Nephron progenitor cell (in vitro differentiated cells): ENCODE measurements around the gene SORL1-AS1.
A peak's percentile ranks its signal among the peaks of the same experiment; 100 is the strongest.

Source experiments
- DNase-seq: peaks from one replicate; pipeline ENCODE4 v3.0.0; 2021
- H3K27ac Mint-ChIP-seq: 2 replicates; pipeline ENCODE4 v1.8.0; 2021; ENCODE audit warnings: mild to moderate bottlenecking, moderate library complexity, mixed read lengths
- H3K27me3 Mint-ChIP-seq: 2 replicates; pipeline ENCODE4 v1.8.0; 2021; ENCODE audit warnings: mild to moderate bottlenecking, low read depth, mixed read lengths; ENCODE audit not compliant: poor library complexity
- H3K36me3 Mint-ChIP-seq: 2 replicates; pipeline ENCODE4 v1.8.0; 2021; ENCODE audit warnings: low read depth, mixed read lengths
- H3K4me1 Mint-ChIP-seq: 2 replicates; pipeline ENCODE4 v1.8.0; 2021; ENCODE audit warnings: mixed read lengths
- H3K4me3 Mint-ChIP-seq: 2 replicates; pipeline ENCODE4 v1.8.0; 2021; ENCODE audit warnings: mild to moderate bottlenecking, moderate library complexity, mixed read lengths
- H3K9me3 Mint-ChIP-seq: 2 replicates; pipeline ENCODE4 v1.8.0; 2021; ENCODE audit warnings: mild to moderate bottlenecking, moderate library complexity, mixed read lengths
- CTCF ChIP-seq: fragments of 200-600 bp; sonication (generic); IDR thresholded peaks from 2 replicates; pipeline ENCODE4 v1.5.0; 2021; ENCODE audit warnings: antibody characterized with exemption

The SORL1-AS1 gene

DNA sequence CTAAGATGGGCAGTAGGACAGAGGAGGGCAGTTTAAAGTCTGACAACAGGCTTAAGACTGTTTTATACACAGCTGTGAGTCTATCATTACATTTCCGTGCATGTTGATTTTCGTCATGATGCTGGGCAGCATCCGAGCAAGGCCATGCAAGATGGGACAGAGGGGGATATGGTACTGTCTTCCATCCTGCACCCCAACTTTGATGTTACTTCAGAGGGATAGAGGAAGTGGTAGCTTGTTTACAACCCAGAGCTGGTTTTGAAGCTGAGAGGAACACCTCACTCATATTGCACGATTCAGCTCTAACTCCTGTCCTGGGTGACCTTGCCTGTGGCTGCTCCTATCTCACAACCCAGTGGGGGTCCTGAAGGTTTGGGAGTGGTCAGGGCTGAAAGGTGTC is 3.6 kb downstream of the SORL1-AS1 start:
- Mint-ChIP-seq H3K36me3 (no peaks in the 10 kb centered on the region), H3K4me3 (no peak overlapping the region), H3K27ac (no peak overlapping the region), H3K9me3 (peaks cover 8% of the 10 kb centered on the region), H3K4me1 (peaks cover 68% of the 10 kb centered on the region), H3K27me3 (peaks cover 16% of the 10 kb centered on the region)
- no peak for DNase-seq
- TF ChIP-seq CTCF = no peak

DNA sequence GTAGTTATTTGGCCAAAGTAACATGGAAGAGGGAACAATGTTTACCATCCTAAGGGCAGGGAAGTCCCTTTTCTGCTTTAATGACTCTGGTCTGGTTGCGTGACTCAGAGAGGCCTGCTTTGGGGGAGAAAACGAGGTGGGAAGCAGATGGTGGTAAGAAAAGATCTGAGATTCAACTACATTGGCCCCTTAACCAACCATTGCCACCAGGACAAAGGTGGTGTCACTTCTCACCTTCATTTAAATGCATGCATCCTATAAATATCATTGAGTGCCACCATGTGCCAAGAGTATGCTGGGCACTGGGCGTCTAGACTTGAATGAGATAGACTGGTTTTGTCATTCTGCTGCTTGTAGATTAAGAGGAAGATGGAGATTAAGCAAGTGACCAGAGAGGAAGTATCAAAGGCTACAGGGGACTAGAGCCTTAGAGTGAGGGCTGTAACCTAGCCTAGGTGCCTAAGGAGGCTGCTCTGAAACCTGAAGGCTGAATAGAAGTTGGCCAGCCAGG is 4.3 kb downstream of the SORL1-AS1 start:
- no peaks in the 10 kb centered on the region for H3K36me3 Mint-ChIP-seq
- peaks cover 8% of the 10 kb centered on the region for H3K9me3 Mint-ChIP-seq
- H3K4me3 Mint-ChIP-seq = no peak overlapping the region
- no peak overlapping the region for H3K27ac Mint-ChIP-seq
- no peak for DNase-seq
- H3K27me3 Mint-ChIP-seq = peaks cover 11% of the 10 kb centered on the region
- TF ChIP-seq CTCF = no peak
- peaks cover 66% of the 10 kb centered on the region for H3K4me1 Mint-ChIP-seq

GRCh38 chr11:121448011-121448410 is 4.8 kb downstream of the SORL1-AS1 start:
- H3K4me1 Mint-ChIP-seq = peaks cover 61% of the 10 kb centered on the region
- peaks cover 8% of the 10 kb centered on the region for H3K9me3 Mint-ChIP-seq
- DNase-seq = no peak
- TF ChIP-seq CTCF = no peak
- peaks cover 7% of the 10 kb centered on the region for H3K27me3 Mint-ChIP-seq
- no peak overlapping the region for H3K27ac Mint-ChIP-seq
- H3K36me3 Mint-ChIP-seq = no peaks in the 10 kb centered on the region
- H3K4me3 Mint-ChIP-seq = no peak overlapping the region

DNA sequence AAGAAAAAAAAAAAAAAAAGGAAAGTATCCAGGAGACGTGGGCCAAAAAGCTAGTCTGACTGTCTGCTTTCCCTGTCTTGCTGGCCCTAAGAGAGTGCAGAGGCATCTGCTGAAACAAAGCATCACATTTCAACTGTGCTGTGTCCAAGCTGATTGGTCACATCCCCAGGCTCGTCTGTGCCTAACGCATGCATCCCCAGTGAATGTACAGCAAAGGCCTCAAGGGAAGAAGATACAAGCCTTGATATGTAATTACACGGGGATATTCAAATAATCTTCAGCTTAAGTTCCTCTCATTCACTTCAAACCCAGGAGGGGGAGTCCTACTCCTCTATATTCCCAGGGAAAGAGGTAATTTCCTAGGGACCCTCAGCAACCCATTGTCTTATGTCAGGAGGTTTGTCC is 6.0 kb downstream of the SORL1-AS1 start:
- H3K4me1 Mint-ChIP-seq = peaks cover 55% of the 10 kb centered on the region
- no peaks in the 10 kb centered on the region for H3K36me3 Mint-ChIP-seq
- no peak for TF ChIP-seq CTCF
- peak; percentile 33 for DNase-seq
- peaks cover 8% of the 10 kb centered on the region for H3K9me3 Mint-ChIP-seq
- no peak overlapping the region for H3K4me3 Mint-ChIP-seq
- peaks cover 4% of the 10 kb centered on the region for H3K27me3 Mint-ChIP-seq
- peak overlapping the region; percentile 65 for H3K27ac Mint-ChIP-seq

DNA sequence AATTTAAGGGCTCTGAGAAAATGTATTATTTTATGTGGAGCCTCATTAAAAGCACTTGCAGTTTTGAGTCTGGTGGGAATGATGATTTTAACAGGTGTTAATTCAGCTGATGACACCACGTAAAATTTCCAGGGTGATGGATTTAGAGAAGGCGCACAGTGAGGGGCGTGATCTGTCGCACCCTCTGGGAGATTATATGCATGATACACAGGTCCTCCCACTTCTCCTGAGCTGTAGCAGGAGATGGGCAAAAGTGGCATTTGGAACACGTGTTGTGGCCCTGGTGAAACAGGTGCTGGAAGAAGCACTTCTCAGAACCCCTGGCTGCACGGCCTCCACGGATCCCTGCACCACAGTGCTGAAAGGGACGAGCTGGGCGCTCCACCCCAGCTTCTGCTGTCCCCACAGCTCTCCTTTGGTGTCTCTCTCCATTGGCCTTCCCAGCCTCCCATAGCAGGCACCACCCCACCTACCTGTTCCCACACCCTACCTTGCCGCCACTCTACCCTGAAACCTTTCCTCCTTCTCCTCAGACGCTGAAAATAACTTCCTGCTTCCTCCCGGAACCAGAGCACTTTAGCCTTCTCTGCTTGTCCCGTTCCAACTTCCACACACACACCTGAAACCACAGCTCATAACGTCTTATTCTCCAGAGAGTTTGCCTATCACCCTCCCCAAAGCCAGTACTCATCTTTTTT is 7.5 kb downstream of the SORL1-AS1 start:
- no peak for DNase-seq
- TF ChIP-seq CTCF = no peak
- peaks cover 40% of the 10 kb centered on the region for H3K4me1 Mint-ChIP-seq
- H3K4me3 Mint-ChIP-seq = no peak overlapping the region
- H3K27ac Mint-ChIP-seq = no peak overlapping the region
- no peaks in the 10 kb centered on the region for H3K36me3 Mint-ChIP-seq
- peaks cover 8% of the 10 kb centered on the region for H3K9me3 Mint-ChIP-seq
- H3K27me3 Mint-ChIP-seq = no peaks in the 10 kb centered on the region

DNA sequence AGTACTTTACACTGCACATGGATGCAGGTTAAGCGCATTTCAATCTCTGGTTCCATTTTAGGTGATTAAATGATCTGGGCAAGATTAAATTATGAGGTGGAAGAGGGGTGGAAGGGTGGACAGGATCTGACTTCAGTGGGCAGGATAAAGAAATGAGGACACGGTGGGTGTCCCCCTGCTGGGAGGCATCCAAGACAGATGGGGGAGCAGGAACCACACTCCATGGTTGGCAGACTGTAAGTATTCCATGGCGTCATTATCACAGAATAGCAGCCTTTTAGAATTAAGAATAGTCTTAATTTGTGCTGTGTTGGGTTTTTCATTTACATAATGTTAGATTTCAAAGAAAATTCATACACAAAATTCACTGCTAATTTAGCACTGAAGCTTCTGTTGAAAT is 8.2 kb downstream of the SORL1-AS1 start:
- Mint-ChIP-seq H3K9me3 (peaks cover 8% of the 10 kb centered on the region), H3K36me3 (no peaks in the 10 kb centered on the region), H3K4me1 (peaks cover 40% of the 10 kb centered on the region), H3K27ac (no peak overlapping the region), H3K27me3 (no peaks in the 10 kb centered on the region), H3K4me3 (no peak overlapping the region)
- DNase-seq = no peak
- TF ChIP-seq CTCF = no peak
